Measurements from ENCODE around the gene KRTAP12-4.

The KRTAP12-4 gene

DNA sequence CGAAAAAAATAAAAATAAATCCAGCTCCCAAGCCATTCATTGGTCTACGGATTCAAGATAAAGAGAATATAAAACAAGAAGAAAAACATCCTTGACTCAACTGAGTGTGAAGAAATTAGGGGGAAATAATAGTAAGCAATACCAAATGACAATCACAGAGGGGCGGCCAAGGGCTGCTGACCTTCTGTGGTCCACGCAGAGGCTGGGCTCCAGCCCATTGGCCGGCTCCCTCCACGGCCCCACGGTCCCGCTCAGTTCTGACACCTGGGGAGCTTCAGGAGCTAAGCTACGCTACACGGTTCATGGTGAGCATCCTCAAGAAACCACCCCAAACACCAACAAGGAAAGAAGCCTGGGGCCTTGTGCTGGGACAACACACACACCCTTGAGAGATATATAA lies 42.1 kb upstream of the KRTAP12-4 start:
- peaks cover 26% of the 10 kb centered on the region for H3K27me3 ChIP-seq (ENCODE audit: insufficient read depth, poor library complexity, severe bottlenecking)
- TF ChIP-seq, protein P1, sequence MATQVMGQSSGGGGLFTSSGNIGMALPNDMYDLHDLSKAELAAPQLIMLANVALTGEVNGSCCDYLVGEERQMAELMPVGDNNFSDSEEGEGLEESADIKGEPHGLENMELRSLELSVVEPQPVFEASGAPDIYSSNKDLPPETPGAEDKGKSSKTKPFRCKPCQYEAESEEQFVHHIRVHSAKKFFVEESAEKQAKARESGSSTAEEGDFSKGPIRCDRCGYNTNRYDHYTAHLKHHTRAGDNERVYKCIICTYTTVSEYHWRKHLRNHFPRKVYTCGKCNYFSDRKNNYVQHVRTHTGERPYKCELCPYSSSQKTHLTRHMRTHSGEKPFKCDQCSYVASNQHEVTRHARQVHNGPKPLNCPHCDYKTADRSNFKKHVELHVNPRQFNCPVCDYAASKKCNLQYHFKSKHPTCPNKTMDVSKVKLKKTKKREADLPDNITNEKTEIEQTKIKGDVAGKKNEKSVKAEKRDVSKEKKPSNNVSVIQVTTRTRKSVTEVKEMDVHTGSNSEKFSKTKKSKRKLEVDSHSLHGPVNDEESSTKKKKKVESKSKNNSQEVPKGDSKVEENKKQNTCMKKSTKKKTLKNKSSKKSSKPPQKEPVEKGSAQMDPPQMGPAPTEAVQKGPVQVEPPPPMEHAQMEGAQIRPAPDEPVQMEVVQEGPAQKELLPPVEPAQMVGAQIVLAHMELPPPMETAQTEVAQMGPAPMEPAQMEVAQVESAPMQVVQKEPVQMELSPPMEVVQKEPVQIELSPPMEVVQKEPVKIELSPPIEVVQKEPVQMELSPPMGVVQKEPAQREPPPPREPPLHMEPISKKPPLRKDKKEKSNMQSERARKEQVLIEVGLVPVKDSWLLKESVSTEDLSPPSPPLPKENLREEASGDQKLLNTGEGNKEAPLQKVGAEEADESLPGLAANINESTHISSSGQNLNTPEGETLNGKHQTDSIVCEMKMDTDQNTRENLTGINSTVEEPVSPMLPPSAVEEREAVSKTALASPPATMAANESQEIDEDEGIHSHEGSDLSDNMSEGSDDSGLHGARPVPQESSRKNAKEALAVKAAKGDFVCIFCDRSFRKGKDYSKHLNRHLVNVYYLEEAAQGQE (IDR thresholded peaks at IDR 0.05; ENCODE audit: insufficient replicate concordance, low read depth) = no peak
- TF ChIP-seq GABPA (IDR thresholded peaks at IDR 0.05; ENCODE audit: low read depth) = no peak
- TF ChIP-seq, protein P2, sequence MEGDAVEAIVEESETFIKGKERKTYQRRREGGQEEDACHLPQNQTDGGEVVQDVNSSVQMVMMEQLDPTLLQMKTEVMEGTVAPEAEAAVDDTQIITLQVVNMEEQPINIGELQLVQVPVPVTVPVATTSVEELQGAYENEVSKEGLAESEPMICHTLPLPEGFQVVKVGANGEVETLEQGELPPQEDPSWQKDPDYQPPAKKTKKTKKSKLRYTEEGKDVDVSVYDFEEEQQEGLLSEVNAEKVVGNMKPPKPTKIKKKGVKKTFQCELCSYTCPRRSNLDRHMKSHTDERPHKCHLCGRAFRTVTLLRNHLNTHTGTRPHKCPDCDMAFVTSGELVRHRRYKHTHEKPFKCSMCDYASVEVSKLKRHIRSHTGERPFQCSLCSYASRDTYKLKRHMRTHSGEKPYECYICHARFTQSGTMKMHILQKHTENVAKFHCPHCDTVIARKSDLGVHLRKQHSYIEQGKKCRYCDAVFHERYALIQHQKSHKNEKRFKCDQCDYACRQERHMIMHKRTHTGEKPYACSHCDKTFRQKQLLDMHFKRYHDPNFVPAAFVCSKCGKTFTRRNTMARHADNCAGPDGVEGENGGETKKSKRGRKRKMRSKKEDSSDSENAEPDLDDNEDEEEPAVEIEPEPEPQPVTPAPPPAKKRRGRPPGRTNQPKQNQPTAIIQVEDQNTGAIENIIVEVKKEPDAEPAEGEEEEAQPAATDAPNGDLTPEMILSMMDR (IDR thresholded peaks at IDR 0.05; ENCODE audit: insufficient read depth, low read length) = no peak
- TF ChIP-seq SPI1 (IDR thresholded peaks at IDR 0.05; ENCODE audit: borderline replicate concordance, low read depth) = no peak
- no peak for TF ChIP-seq POLR2AphosphoS5 (IDR thresholded peaks at IDR 0.05; ENCODE audit: low read depth)
- DNase-seq (ENCODE audit: low read depth in 1 of 2, low spot score in 1 of 2) = no peak

DNA sequence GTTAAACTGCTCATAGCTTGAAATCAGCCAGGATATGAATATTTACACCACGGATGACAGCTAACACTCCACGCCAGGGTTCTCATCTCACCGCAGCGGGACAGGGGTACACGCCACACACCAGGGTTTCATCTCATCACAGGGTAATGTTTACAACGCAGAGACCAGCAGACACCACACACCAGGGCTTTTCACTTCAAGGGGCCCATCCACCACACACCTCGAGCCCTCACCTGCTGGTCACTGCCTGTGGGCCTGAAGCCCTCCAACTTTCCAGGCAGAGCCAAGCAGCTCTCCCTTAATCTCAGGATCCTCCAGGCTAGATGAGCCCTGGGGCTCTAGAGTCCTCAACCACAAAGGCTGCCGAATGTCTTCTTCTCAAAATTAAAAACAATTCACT lies 41.2 kb upstream of the KRTAP12-4 start:
- DNase-seq (ENCODE audit: low read depth in 1 of 2, low spot score in 1 of 2) = no peak
- Histone ChIP-seq H3K27ac (replicated peaks) (no peak overlapping the region), H3K27me3 (ENCODE audit: insufficient read depth, poor library complexity, severe bottlenecking) (peaks cover 20% of the 10 kb centered on the region), H3K4me3 (replicated peaks; ENCODE audit: insufficient read depth, low read length) (no peak overlapping the region)
- TF ChIP-seq POLR2AphosphoS5 (IDR thresholded peaks at IDR 0.05; ENCODE audit: low read depth) (no peak), GABPA (IDR thresholded peaks at IDR 0.05; ENCODE audit: low read depth) (no peak), SPI1 (IDR thresholded peaks at IDR 0.05; ENCODE audit: borderline replicate concordance, low read depth) (no peak)
- TF ChIP-seq, protein P1 (IDR thresholded peaks at IDR 0.05; ENCODE audit: insufficient replicate concordance, low read depth) = no peak
- TF ChIP-seq, protein P2 (IDR thresholded peaks at IDR 0.05; ENCODE audit: insufficient read depth, low read length) = no peak

More for the DNA sequence above, 42.1 kb upstream of the KRTAP12-4 start:
- Histone ChIP-seq H3K27ac (replicated peaks) (no peak overlapping the region), H3K4me3 (replicated peaks; ENCODE audit: insufficient read depth, low read length) (no peak overlapping the region)

DNA sequence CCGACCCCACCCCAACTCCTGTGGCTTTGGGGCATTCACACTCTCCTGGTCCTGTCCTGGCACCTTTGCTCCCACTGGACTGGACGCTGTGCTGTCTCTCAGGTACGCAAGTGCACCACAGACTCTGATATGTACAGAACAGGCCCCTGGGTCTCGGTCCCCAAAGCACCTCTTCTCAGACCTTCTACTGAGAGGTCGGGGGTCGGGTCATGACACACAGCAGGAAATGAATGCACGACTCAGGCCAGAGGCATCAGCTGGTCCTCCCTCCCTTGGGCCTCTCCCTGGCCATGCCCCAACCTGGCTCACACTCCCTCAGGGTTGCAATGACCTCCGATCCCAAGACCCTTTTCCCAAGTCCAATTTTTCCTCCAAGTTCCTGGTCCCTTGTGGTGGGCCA lies 40.7 kb upstream of the KRTAP12-4 start:
- TF ChIP-seq SPI1 (IDR thresholded peaks at IDR 0.05; ENCODE audit: borderline replicate concordance, low read depth) (no peak), POLR2AphosphoS5 (IDR thresholded peaks at IDR 0.05; ENCODE audit: low read depth) (no peak), GABPA (IDR thresholded peaks at IDR 0.05; ENCODE audit: low read depth) (no peak)
- TF ChIP-seq, protein P2 (IDR thresholded peaks at IDR 0.05; ENCODE audit: insufficient read depth, low read length) = no peak
- TF ChIP-seq, protein P1 (IDR thresholded peaks at IDR 0.05; ENCODE audit: insufficient replicate concordance, low read depth) = no peak
- Histone ChIP-seq H3K27me3 (ENCODE audit: insufficient read depth, poor library complexity, severe bottlenecking) (peaks cover 20% of the 10 kb centered on the region), H3K27ac (replicated peaks) (no peak overlapping the region), H3K4me3 (replicated peaks; ENCODE audit: insufficient read depth, low read length) (no peak overlapping the region)
- DNase-seq (ENCODE audit: low read depth in 1 of 2, low spot score in 1 of 2) = no peak

Data from HL-60 (cell line).